Nucleus accumbens (tissue), 56 donors: ENCODE measurements around the gene PHETA1.
"Not testable (repeated sequence)": the region's sequence is repeated elsewhere in the genome, so short reads cannot be mapped to it uniquely, and the experiment has no call there.

Source experiments
- DNase-seq, 56 donors: peaks; one replicate each; lab custom pipeline; 2025; lab: John Stamatoyannopoulos, UW

Gene PHETA1

DNA sequence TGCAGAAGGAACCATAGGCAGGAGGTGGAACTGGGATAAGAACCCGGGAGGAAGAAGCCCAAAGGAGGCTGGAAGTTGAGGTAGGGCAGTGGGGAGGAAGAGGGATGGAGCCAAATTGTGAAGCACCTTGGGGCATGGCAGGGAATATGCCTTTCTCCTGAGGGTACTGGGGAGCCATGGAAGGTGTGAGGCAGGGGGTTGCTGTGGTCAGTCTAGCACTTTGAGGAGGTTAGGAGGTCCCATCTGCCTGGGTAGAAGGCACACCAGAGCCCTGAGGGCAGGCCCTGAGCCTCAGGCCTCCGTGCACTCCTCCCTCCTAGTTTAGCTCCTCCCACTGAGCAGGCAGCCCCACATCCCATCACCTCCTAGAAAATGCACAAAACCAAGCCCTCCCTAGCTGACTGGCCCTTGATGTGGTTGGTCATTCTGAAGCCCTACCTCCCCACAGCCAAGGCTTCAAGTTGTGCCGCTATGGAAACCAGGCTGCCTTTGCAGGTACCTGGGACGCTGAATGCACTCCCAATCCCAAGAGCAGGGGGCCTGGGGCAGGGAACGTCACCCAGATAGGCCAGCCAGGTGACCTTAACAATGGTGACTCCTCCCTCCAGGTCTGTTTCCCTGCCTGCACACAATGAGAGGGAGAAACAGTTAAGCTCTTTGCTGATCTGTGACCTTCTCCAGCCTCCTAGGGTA lies 15.1 kb downstream of the PHETA1 start:
- no peak for DNase-seq

DNA sequence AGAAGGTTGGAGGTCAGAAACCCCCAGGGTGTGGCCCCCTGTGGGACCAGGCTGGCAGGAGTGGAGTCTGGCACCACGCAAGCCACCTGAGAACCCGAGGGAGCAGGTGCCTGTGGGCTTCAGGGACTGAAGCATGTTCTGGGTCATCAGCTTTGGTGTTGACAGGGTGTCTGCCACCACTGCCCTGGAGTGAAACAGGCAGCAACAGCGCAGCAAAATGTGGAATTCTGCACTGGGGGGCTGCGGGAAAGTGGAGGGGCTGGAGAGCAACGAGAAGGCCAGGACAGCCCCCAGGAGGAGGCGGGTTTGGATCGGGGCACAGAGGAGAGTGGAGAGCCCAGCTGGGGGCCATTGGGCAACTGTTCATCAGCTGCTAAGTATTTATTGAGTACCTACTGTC lies 15.9 kb downstream of the PHETA1 start:
- no peak for DNase-seq

DNA sequence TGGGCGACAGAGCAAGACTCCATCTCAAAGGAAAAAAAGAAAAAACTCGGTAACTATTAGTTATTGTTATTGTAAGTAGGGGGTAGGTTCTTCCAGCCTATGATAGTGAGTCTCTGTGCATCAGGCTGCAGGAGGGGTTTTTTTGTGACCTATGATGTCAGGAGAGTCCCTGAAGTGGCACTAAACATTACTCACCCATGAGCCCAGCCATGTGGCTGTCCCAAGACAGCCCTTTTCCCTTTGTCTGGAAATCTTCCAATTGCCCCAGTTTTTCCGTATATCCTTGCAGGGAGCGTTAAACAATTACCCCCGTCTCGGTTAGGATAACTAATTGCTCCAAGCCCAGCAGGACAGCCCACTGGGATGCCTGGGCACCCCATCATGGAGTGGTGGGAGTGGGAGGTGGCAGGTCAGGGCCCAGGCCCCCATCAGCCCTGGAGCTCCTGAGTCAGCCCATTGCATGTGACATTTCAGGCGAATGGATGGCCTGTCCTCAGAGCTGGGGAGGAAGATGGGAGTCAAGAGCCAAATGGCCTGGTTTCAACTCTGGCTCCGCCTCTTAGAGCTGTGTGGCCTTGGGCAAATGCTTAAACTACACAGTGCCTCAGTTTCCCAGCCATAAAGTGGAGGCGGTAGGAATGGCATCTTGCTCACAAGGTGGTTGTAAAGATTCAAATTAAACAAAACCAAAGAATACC lies 16.4 kb downstream of the PHETA1 start:
- no peak for DNase-seq

DNA sequence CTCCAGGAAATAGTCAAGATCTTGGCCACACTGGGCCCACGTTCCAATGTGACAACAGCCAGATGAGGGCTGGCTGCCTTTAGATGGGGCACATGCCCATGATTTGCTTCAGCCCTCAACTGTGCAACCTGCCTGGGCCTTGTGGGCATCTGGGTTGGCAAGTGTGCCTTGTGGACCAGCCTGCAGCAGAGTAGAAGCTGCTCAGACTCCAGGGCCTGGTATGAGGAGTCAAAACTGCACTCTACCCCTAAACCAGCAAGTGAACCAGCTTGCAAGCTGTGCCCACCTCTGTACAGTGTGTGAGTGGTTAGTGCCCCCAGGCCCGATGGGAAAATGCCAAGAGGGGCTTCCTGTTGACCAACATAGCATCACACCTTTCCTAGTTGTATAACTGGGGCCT lies 17.9 kb downstream of the PHETA1 start:
- DNase-seq: no peak

DNA sequence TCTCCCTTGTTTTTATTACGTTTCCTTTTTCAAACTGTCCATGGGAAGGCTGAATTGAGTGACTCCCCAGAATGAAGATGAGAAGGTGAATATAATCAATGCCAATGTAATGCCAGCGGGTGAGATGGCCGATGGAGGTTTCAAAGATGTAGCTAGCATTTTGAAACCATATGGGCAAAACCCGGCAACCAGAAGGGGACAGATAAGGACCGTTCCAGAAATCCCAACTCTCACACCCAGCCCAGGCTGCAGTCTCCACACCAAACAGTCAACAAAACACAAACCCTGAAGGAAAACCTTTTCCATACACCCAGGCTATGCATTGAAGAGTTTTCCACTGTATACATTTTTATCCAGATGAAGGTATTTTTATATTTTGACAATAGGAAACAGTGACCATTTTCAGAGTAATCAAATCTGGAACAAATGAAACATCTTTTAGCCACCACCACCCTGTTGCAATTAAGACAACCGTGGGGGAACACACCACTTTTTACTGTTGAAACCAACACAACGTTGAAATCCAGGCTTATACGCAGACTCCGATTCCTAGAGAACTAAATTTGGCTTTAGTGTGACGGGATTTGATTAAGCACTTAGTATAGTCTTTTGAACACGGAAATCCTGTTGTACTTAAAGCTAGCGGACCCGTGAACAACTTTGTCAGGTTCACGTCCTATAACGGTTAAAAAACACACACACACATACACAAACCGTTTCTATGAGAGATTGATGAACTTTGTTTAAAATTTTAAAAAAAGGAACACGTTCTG lies 19.0 kb downstream of the PHETA1 start:
- no peak for DNase-seq

DNA sequence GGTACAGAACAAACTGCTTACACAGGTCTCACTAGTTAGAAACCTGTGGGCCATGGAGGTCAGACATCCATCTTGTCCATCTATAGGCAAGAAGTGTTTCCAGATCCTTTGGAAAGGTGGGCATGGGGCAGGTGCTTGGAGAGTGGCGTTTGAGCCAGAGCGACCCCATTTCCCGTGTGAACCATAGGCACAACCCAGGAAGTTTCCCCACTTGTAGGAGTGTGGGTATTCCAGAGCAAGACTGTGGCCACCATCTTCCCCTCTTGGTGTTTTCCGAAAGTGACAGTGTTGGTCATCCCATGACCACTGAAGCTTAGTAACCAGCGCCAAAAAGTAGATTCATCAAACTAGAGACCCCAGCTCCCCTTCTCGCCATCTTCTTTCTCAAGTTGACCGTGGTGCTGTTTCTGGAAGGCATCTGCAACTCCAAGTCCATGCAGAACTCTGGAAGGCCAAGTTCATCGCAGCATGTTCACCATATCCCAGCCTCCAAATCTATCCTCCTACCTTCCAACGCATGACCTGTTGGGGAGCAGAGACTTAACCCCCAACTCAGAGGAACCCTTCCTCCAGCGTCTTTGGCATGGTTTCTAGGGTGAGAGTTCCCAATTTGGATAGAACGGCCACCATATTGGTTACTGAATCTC lies 19.7 kb downstream of the PHETA1 start:
- no peak for DNase-seq

DNA sequence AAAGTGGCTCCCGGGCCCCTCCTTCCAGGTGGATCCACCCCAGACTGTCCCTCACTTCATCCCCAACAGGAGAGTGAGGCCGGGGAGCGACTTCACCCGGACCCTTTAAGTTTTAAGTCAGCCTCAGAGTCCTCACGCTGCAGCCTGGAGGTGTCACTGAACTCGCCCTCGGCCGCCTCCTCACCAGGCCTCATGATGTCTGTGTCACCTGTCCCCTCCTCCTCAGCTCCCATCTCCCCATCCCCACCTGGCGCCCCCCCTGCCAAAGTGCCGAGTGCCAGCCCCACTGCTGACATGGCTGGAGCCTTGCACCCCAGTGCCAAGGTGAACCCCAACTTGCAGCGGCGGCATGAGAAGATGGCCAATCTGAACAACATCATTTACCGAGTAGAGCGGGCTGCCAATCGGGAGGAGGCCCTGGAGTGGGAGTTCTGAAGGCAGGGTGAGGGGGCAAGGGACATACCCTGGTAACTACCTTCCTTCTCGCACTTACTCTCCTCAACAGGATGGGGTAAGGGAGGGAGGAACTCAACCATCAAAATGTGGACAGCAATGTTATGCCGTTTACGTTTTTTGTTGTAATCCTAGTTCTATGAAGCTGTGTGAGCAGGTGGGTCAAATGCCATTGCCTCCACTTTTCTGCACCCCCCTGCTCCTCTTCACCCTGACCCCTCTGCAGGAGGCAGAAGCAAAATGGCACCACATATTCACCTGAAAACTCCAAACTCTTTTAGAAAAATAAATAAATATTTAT lies 20.8 kb downstream of the PHETA1 start:
- no peak for DNase-seq

DNA sequence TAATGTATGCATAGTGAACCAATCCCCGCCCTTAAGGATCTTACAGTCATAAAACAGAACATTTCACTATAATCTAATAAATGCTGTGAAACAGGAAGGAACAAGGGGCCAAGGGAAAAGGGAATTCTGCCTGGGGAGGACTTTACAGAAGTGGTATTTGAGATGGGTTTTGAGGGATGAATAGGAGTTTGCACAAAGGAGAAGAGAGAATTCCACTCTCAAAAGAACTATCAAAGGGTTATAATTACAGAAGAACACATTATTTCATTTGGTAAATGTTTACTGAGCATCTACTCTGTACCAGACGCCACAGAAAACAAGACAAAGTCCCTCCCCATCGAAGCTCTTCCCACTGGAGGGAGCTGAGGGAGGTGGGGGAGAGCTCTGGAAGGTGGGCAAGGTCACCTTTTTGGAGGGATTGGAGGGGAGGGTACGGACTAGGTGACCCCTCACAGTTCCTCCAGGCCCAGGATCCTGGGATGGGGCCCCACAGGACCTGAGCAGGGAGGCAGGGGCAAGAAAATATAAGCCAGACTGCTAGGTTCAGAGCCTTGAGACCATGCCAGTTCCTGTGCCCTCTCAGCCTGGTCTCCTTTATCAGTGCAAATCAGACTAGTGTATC lies 24.5 kb downstream of the PHETA1 start:
- no peak for DNase-seq

DNA sequence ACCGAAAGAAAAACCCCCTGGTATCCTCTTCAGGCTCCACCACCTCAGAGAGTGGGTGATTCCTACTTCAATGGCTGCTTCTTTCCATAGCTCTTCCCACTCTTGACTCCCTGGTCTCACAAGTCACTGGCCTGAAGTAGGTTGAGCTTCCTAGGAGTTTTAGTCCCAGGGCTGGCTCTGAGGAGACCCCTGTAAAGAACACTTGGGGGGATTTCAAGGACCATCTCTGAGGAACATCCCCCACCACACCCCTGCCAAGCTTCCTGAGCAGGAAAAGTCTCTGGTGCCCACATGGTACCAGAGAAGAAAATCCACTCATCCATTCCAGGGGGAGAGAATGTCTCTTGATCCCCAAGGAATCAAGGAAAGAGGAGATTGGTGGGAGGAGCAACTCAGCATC lies 25.7 kb downstream of the PHETA1 start:
- DNase-seq: no peak

DNA sequence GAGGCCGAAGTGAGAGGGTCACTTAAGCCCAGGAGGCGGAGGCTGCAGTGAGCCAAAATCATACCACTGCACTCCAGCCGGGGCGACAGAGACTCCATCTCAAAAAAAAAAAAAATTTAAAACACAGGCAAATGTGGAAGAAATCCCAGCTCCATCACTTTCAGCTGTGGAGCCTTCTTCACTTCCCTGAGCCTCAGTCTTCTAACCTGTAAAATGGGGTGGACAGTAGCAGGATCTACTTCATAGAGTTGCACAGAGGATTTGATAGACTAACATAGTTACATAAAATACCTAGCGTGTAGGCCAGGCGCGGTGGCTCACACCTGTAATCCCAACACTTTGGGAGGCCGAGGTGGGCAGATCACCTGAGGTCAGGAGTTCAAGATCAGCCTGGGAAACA lies 26.5 kb downstream of the PHETA1 start:
- DNase-seq: no peak

DNA sequence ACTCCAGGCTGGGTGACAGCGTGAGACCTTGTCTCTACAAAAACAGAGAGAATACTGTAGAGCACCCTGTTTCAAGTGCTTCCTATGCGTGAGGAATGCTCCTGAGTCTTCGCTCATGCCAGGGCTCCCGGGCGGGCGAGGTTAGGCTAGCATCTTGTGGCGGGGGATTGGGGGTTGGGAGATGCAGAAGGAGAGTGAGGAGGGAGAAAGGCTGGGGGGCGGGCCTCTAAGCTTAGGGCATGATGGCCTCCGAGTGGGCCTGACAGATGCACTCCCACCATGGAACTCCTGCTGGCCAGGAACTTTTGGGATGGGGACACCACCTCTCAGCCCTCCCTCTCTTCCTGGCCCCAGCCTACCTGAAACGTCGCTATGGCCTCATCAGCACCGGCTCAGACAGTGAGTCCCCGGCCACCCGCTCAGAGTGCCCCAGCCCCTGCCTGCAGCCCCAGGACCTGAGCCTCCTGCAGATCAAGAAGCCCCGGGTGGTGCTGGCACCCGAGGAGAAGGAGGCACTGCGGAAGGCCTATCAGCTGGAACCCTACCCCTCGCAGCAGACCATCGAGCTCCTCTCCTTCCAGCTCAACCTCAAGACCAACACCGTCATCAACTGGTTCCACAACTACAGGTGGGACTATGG lies 27.3 kb downstream of the PHETA1 start:
- no peak for DNase-seq

DNA sequence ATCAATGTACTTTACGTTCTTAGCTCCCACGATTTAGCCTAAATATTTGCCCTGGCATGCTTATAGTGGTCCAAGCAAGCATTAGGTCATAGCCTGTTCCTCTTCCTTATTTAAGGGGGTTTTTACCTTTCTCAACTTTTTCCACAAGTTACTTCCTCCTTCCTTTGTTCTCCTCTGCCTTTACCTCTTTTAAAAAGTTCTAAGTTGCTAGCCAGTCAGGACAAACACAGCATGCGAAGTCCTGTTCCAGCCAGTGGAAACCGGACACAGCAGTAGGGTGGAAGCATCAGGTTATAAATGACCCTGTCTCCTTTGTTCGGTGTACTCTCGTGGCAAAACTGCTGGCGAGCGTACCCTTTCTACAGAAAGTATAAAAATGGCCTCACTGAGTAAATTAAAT lies 28.2 kb downstream of the PHETA1 start:
- DNase-seq: not testable (repeated sequence)

DNA sequence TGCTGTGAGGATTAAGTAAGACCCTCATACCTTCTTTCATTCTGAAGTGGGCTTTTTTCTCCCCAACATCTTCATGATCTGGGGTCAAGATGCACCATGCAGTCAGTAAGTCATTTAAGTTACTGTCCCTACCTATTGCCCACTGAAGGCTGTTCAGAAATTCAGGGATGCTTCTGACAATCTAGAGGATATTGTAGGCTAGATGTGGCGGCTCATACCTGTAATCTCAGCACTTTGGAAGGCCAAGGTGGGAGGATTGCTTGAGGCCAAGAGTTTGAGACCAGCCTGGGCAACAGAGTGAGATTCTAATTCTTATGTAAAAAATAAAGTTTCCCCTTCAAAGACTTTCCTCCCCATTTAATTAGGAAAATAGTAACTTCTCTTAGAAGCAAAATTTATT lies 28.7 kb downstream of the PHETA1 start:
- no peak for DNase-seq

DNA sequence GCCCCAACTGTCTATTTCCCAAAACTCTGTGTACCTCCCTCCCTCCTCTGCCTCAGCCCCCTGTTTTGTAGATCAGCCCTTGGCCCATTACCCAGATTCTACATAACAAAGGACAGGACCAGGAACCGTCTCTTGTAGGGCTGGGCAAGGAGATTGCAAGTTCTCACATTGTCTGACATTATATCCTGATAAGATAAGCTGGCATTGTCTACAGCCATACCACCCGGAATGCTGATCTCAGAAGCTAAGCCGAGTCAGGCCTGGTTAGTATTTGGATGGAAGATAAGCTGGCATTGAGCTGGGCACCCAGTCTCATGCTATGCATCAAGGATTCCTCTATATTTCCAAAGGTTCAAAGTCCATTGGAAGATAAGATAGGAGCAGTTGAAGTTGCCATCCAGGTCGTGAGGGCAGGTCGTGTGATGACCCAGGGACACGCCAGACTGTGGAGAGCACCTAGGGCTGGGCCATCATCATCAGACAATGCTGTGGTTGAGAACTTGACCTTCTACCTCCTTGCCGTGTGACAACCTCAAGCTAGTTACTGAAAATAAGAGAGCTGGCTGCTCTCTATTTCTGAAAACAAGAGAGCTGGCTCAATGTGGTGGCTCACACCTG lies 29.5 kb downstream of the PHETA1 start:
- DNase-seq: no peak

DNA sequence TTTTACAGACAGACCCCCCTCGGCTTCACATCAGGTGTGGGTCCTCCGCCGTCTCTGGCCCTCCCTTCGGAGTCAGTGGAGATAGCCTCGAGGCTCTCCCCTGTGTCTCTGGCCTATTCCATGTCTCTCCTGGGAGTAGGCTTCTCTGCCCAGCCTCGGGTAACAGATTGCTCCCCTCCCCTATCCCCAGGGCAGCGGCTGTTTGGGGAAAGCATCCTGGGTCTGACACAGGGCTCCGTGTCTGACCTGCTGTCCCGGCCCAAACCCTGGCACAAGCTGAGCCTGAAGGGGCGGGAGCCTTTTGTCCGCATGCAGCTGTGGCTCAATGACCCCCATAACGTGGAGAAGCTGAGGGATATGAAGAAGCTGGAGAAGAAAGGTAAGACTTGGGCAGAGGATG lies 30.8 kb downstream of the PHETA1 start:
- DNase-seq: no peak

DNA sequence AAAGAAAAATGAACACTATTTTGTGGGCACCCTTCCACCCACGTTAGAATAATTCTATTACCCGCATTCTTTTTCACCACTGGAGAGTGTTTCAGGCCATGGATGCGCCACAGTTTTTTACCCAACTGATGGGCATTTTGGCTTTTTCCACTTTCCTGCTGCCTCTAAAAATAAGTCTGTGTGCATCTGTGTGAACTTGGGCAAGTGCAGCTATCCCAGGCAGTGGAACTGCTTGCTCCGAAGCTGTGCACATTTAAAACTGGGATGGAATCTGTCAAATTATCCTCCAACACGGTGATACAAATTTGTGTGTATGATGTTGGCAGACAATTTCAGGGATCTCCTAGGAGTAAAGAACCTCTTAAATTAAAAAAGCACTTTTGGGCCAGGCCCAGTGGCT lies 31.5 kb downstream of the PHETA1 start:
- no peak for DNase-seq

DNA sequence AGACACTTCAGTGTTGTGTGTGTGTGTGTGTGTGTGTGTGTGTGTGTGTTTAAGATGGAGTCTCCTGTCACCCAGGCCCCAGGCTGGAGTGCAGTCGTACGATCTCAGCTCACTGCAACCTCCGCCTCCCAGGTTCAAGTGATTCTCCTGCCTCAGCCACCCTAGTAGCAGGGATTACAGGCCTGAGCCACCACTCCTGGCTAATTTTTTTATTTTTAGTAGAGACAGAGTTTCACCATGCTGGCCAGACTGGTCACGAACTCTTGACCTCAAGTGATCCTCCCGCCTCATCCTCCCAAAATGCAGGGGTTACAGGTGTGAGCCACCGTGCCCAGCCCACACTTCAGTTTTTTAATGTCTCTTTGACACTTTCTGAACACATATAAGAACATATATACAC lies 32.5 kb downstream of the PHETA1 start:
- not testable (repeated sequence) for DNase-seq

DNA sequence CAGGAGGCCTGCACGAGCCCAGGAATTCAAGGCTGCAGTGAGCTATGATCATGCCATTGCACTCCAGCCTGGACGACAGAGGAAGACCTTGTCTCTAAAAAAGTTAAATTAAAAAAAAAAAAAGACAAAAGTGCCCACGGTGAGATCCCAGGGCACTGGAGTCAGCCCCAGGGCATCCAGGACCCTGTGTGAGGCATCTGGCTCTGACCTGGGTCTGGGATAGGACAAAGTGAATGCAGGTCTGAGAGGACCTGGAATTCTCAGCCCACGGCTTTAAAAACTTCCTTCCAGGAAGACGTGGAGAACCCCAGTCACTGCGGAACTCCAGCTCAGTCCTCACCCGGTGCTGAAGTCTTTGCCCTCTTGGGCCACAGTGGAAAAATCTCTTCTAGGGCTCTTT lies 33.1 kb downstream of the PHETA1 start:
- no peak for DNase-seq

DNA sequence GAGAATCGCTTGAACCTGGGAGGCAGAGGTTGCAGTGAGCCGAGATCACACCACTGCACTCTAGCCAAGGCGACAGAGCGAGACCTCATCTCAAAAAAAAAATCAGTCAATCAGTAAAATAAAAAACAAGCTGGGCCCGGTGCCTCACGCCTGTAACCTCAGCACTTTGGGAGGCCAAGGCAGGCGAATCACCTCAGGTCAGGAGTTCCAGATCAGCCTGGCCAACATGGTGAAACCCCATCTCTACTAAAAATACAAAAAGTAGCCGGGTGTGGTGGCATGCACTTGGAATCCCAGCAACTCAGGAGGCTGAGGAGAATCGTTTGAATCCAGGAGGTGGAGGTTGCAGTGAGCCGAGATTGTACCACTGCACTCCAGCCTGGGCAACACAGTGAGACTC lies 33.6 kb downstream of the PHETA1 start:
- DNase-seq: not testable (repeated sequence)
